GM21381 (cell line): ENCODE results near the gene XK.
"Not testable (repeated sequence)": the region's sequence is repeated elsewhere in the genome, so short reads cannot be mapped to it uniquely, and the experiment has no call there.

Experiments
- ATAC-seq: cut with Tn5 transposase; IDR thresholded peaks from one replicate; pipeline ENCODE4 v1.9.1; 2021; ENCODE audit warnings: mild to moderate bottlenecking, moderate library complexity; ENCODE audit not compliant: unreplicated experiment

Gene XK

GRCh38 chrX:37685381-37686359 is at the start of gene XK:
Gene XK, plus strand, starts transcription at chrX:37685791. Its CDS starts 171 bp downstream, at chrX:37685962.
- peak; percentile 72 for ATAC-seq

GRCh38 chrX:37638047-37638446 is 47.5 kb upstream of the XK start:
- no peak for ATAC-seq

GRCh38 chrX:37640142-37640541 is 45.4 kb upstream of the XK start:
- no peak for ATAC-seq

- no peak for ATAC-seq
Measured at GRCh38 chrX:37641859-37642258, 43.7 kb upstream of the XK start.

- ATAC-seq = no peak
Measured at GRCh38 chrX:37644381-37645305, 40.9 kb upstream of the XK start.

GRCh38 chrX:37646254-37646653 is 39.3 kb upstream of the XK start:
- no peak for ATAC-seq

GRCh38 chrX:37650879-37651278 is 34.7 kb upstream of the XK start:
- not testable (repeated sequence) for ATAC-seq

- no peak for ATAC-seq
Measured at GRCh38 chrX:37651921-37652452, 33.6 kb upstream of the XK start.

GRCh38 chrX:37652589-37653231 is 32.9 kb upstream of the XK start:
- ATAC-seq = no peak

- no peak for ATAC-seq
Measured at GRCh38 chrX:37653397-37654085, 32.0 kb upstream of the XK start.

GRCh38 chrX:37658343-37659030 is 27.1 kb upstream of the XK start:
- no peak for ATAC-seq

GRCh38 chrX:37659047-37659446 is 26.5 kb upstream of the XK start:
- ATAC-seq = no peak

GRCh38 chrX:37662181-37662580 is 23.4 kb upstream of the XK start:
- no peak for ATAC-seq

GRCh38 chrX:37666516-37666915 is 19.1 kb upstream of the XK start:
- no peak for ATAC-seq

GRCh38 chrX:37667141-37667540 is 18.4 kb upstream of the XK start:
- ATAC-seq = no peak

- no peak for ATAC-seq
Measured at GRCh38 chrX:37672563-37672962, 13.0 kb upstream of the XK start.

- ATAC-seq = no peak
Measured at GRCh38 chrX:37676811-37677210, 8.8 kb upstream of the XK start.

- no peak for ATAC-seq
Measured at GRCh38 chrX:37677243-37677642, 8.3 kb upstream of the XK start.

- ATAC-seq = peak; percentile 74
Measured at GRCh38 chrX:37677765-37678164, 7.8 kb upstream of the XK start.

- ATAC-seq = no peak
Measured at GRCh38 chrX:37678574-37678973, 7.0 kb upstream of the XK start.
